DMS 273 (cell line): ENCODE measurements around the gene DAP3.
"Not testable (repeated sequence)": the region's sequence is repeated elsewhere in the genome, so short reads cannot be mapped to it uniquely, and the experiment has no call there.

Source experiments
- DNase-seq: peaks from one replicate; lab custom pipeline; 2025; ENCODE audit not compliant: unreplicated experiment; lab: John Stamatoyannopoulos, UW

The DAP3 gene

GRCh38 chr1:155715777-155716176, 26.9 kb downstream of the DAP3 start:
- no peak for DNase-seq

- no peak for DNase-seq
Observed at GRCh38 chr1:155717041-155717440, 28.1 kb downstream of the DAP3 start.

GRCh38 chr1:155718524-155719115, 29.7 kb downstream of the DAP3 start:
- not testable (repeated sequence) for DNase-seq

GRCh38 chr1:155719703-155720102, 30.8 kb downstream of the DAP3 start:
- DNase-seq: no peak

- no peak for DNase-seq
Observed at GRCh38 chr1:155725142-155725541, 36.3 kb downstream of the DAP3 start.

- peak; percentile 79 for DNase-seq
Observed at GRCh38 chr1:155729031-155729898, 40.4 kb downstream of the DAP3 start.

- peak; percentile 14 for DNase-seq
Observed at GRCh38 chr1:155740995-155741394, 52.1 kb downstream of the DAP3 start.

- no peak for DNase-seq
Observed at GRCh38 chr1:155741908-155742307, 53.0 kb downstream of the DAP3 start.

- DNase-seq: peak; percentile 30
Observed at GRCh38 chr1:155744711-155745283, 55.9 kb downstream of the DAP3 start.

- peak; percentile 99 for DNase-seq
Observed at GRCh38 chr1:155745284-155746228, 56.7 kb downstream of the DAP3 start.

GRCh38 chr1:155747586-155747985, 58.7 kb downstream of the DAP3 start:
- not testable (repeated sequence) for DNase-seq

GRCh38 chr1:155748141-155748540, 59.2 kb downstream of the DAP3 start:
- DNase-seq: not testable (repeated sequence)

- DNase-seq: not testable (repeated sequence)
Observed at GRCh38 chr1:155759017-155759416, 70.1 kb downstream of the DAP3 start.

- no peak for DNase-seq
Observed at GRCh38 chr1:155759966-155760630, 71.2 kb downstream of the DAP3 start.

GRCh38 chr1:155760751-155761475, 72.0 kb downstream of the DAP3 start:
- no peak for DNase-seq

GRCh38 chr1:155761736-155762405, 73.0 kb downstream of the DAP3 start:
- no peak for DNase-seq

- peak; percentile 36 for DNase-seq
Observed at GRCh38 chr1:155763090-155763815, 74.4 kb downstream of the DAP3 start.

GRCh38 chr1:155763989-155764388, 75.1 kb downstream of the DAP3 start:
- not testable (repeated sequence) for DNase-seq
